Right ventricle myocardium inferior (tissue), 1 donor: ENCODE measurements around the gene STX12. TPM values are rescaled to one million over a fixed set of nuclear protein-coding genes. Genes with fewer than 3 reads are reported as not detected.

Experiments
- ATAC-seq: fragments of 200-7000 bp; cut with Tn5 transposase; one replicate; pipeline ENCODE4 v1.9.1; 2020; ENCODE audit warnings: mild to moderate bottlenecking, moderate library complexity
- DNase-seq: peaks from one replicate; pipeline ENCODE4 v3.0.0; 2021; ENCODE audit errors: missing footprints
- intact Hi-C: fragments of 100-400 bp; cut with DNase I; formaldehyde crosslinking; loops from one replicate; pipeline ENCODE4 v1.11.0; 2022
- long read RNA-seq: library from polyadenylated mRNA; unstranded; transcript quantifications from one replicate; pipeline ENCODE4 v2.0.0, GENCODE V29; 2021
- total RNA-seq: library from RNA; stranded (reverse); fragmentation: NEBNext Ultra II Directional; extraction: Animal tissue kit (Norgen Biotek cat#: 25700); gene quantifications from one replicate; pipeline ENCODE4 v1.2.1, GENCODE V29; 2021
- donor health status: DM: no; HTN: yes; CAD: no; lungs with severe emphysema.

Gene STX12
- 24.4 TPM for total RNA-seq
- long read RNA-seq, transcript STX12-201 (9 exons, 3,079 nt): major isoform, 36 of 36 reads
- long read RNA-seq, partial matches to known transcripts: 0 of 36 reads
- long read RNA-seq, other reads (novel, unspliced or antisense): 0 of 36 reads

DNA sequence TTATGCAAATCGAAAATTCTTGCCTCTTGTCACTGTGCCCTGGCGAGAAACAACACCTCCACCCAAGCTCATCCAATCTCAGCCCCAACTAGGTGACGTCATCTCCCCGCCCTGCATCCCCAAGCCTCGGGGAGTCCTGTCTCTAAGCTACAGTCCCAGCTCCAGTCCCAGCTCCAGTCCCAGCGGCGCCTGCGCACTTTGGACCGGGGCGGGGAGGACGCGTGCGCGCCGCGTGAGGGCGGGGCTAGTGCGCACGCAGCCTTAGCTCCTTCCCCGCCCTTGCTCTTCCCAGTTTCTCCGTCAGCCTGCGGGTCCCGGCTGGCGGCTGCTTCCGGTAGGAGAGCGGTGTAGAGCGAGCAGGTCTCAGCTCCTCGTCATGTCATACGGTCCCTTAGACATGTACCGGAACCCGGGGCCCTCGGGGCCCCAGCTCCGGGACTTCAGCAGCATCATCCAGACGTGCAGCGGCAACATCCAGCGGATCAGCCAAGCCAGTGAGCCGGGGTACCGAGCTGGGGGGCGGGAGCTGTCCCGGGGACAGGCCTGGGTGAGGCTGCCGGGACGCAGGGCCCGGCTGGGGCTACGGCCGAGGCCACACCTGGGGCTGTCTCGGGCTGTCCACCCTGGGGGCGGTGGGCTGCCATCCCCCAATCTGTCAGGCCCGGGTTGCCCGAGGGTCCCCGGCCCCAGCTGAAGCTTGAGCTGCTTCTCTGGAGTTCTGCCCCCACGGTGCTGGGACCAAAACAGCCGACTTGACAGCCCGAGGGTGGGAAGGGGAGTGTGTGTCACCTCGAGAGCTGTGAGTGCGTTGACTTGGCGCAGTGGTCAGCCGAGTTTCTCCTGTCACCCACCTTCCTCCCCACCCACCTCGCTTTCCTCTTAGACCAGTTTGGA, at the start of gene STX12:
STX12 (plus strand) TSS at position 288 of the 894 bp plus-strand sequence; CDS start at position 377, 89 bp downstream.
- DNase-seq (peak; percentile 99), ATAC-seq (peak; percentile 99)
- intact Hi-C loops: loop anchor here (2.0 to 10.0 kb wide), 3 partner anchors 16 to 52 kb away; partner anchors contain the start of gene FAM76A

DNA sequence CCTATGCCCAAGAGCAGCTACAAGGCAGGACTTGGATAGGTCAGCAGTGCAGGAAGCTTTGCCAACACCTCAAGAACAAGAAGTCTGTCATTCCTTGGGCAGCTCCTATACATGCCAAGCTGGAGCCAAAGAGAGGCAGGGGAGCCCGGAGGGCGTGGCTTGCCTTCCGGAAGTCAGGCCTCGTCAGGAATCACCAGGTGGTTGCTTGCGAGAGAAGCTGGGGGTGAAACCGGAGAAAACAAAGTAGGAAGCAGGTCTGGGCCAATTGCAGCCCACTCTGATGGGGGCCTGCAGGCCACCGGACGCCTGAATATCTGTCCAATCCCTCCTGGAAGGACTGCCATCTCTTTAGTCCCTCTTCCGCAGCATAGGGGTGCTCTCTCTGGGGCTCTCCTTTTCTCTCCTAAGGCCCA, 48.1 kb upstream of the STX12 start:
- ATAC-seq: no peak
- intact Hi-C loops: loop anchor here (2.0 to 5.0 kb wide), 2 partner anchors 47 to 52 kb away; partner anchors contain the start of genes IFI6 and STX12
- DNase-seq: peak; percentile 65

DNA sequence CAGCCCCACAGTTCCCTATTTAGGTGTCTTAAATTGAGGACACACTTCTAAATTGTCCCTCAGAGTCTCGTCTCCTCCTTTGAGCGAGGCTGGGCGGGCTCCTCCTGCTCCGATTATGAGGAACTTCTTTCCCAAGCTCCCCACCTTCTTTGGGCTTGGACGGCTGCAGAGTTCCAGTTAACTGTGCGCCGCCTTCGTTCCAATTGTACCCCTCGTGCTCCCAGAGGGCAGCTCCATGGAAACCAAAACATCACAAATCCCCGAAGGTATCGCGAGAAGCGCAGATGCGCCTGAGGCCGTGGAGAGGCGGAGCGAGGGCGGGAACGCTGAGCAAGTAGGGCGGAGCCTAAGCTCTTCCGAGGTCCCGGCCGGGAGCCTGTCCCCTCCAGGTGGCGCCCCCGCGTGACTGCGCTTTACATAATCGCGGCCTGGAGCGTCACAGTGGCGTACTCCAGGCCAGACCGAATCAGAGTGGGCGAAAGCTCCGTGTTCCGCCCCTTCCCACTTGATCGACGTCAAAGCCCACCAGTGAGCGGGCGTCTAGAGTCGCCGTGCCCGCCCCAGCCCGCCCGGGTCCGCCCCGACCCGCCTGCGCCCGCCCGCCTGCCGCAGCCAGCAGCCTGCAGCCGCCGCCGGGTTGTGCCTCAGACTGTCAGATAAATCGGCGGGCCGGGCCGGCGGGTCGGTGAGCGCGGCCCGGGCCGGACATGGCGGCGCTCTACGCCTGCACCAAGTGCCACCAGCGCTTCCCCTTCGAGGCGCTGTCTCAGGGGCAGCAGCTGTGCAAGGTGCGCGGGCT, 47.4 kb upstream of the STX12 start, which contains the start of gene FAM76A:
FAM76A (plus strand) TSS at position 588 of the 799 bp plus-strand sequence; CDS start at position 708, 120 bp downstream.
- intact Hi-C loops: loop anchor here (2.0 to 5.0 kb wide), 2 partner anchors 47 to 53 kb away; partner anchors contain the start of genes IFI6 and STX12
- peak; percentile 100 for DNase-seq
- ATAC-seq: peak; percentile 98

DNA sequence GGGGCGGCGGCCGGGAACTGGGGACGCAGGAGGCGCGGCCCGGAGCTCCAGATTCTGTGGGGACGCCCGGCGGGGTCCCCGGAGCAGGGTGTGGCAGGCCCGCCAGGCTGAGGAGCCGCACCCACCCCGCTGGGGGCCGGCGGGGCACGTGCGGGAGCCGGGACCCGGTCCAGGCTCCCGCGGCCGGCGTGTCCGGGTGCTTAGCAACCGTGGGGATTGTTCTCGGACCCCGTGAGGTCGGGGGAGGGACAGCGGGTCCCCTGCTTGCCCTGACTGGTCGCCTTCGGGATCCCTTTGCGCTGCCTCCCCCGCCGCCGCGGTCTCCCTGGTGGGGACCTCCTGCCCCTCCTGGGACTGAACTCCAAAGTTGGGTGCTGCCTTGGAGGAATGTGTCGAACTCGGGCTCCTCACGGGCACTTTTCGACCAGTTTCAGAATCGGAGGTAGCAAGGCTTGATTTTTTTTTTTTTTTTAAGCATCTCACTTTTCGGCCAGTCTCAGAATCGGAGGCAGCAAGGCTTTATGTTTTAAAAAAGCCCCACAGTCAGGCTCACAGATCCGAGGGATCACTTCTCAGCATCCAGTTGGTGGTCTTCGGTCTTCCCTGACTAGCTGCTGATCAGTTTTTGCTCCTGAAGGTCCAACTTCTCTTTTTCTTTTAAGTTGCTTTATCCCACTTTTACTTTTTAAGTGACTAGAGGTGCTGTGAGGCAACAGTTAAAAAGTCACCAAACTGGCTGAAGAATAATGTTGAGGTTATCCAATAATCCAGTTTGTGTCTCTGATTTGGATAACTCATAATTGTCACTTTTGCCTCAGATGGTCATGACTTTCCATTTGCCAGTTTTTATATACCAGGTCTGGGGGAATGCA, 46.6 kb upstream of the STX12 start:
- no peak for DNase-seq
- intact Hi-C loops: loop anchor here (5.0 kb wide), 1 partner anchor 46 kb away; the partner anchor contains the start of gene STX12
- peak; percentile 5 for ATAC-seq

- intact Hi-C loops: loop anchor here (5.0 kb wide), 1 partner anchor 45 kb away; the partner anchor contains the start of gene STX12
- DNase-seq (no peak), ATAC-seq (no peak)
Observed at GRCh38 chr1:27727126-27727525, 45.9 kb upstream of the STX12 start.

- intact Hi-C loops: no loop called here
- ATAC-seq (no peak), DNase-seq (no peak)
Observed at GRCh38 chr1:27736252-27736651, 36.8 kb upstream of the STX12 start.

DNA sequence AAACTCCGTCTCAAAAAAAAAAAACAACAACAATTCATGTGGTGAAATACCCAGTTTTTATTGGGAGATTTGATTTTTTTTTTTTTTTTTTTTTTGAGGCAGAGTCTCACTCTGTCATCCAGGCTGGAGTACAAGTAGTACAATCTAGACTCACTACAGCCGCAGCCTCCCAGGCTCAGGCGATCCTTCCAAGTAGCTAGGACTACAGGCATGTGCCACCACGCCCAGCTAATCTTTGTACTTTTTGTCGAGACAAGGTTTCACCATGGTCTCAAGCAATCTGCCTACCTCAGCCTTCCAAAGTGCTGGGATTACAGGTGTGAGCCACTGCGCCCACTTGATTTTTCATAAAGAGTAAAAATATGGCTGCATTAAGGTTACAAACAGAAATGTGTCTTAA, 31.9 kb upstream of the STX12 start:
- DNase-seq (no peak), ATAC-seq (no peak)
- intact Hi-C loops: no loop called here

- DNase-seq (no peak), ATAC-seq (no peak)
- intact Hi-C loops: no loop called here
Observed at GRCh38 chr1:27744556-27744955, 28.5 kb upstream of the STX12 start.

- no peak for DNase-seq
- intact Hi-C loops: no loop called here
- ATAC-seq: no peak
Observed at GRCh38 chr1:27745466-27745865, 27.6 kb upstream of the STX12 start.

GRCh38 chr1:27752360-27752759, 20.7 kb upstream of the STX12 start:
- ATAC-seq: no peak
- no peak for DNase-seq
- intact Hi-C loops: no loop called here

DNA sequence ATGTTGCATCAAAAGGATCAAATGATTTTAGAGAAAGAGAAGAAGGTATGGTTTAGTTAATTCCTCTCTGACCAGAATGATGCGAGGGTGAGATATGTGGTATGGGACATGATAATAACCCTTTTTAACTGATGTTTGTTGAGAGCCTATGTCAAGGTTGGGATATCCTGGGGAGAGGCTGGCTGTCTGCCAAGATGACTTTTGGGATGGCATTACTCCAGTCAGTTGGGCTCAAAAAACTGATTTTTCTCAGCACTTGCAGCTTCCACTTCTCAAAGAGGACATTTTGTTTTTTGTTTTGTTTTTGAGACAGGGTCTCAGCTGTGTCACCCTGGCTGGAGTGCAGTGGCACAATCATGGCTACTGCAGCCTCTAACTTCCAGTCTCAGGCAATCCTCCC, 17.7 kb upstream of the STX12 start:
- intact Hi-C loops: no loop called here
- no peak for DNase-seq

DNA sequence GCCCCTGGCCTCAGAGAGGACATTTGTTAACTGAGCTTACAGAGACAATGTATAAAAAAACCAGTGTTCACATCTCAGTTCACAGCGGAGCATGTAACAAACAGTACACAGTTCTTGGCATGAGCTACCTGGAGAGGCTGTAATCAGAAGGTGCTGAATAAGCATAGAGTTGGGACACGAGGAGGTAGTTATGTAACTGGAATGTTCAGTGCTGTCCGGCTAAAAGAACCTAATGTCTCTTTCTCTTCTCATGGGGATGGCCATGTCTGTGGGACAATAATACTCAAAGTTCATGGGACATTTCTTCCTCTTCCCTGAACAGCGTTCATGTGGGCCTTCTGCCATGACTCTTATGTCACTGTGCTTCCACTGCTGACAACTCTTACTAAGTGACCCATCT, 17.2 kb upstream of the STX12 start:
- intact Hi-C loops: no loop called here
- DNase-seq (no peak), ATAC-seq (peak; percentile 80)

More for the DNA sequence above, 17.7 kb upstream of the STX12 start:
- ATAC-seq: no peak

GRCh38 chr1:27759236-27759635, 13.8 kb upstream of the STX12 start:
- DNase-seq: no peak
- intact Hi-C loops: no loop called here
- ATAC-seq: no peak

GRCh38 chr1:27760426-27760825, 12.6 kb upstream of the STX12 start:
- ATAC-seq (no peak), DNase-seq (no peak)
- intact Hi-C loops: no loop called here

DNA sequence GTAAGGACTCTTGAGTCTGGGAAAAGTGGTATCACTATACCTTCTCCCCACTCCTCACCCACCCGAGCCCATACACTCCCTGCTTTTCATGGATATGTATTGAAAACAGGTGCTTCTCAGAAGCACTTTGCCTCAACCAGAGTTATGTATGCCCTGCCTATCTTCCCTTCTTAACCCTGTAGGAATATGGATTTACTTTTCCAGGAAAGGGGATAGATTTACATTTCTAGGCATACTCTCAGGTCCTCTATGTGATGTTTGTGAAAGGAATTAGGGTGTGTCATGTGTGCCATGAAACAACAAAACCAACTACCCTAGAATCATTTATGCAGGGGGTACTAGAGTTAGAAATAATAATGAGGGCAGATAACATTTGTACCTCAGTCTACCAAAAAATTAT, 11.0 kb upstream of the STX12 start:
- intact Hi-C loops: no loop called here
- ATAC-seq (no peak), DNase-seq (no peak)

- DNase-seq (no peak), ATAC-seq (no peak)
- intact Hi-C loops: no loop called here
Observed at GRCh38 chr1:27763358-27763757, 9.7 kb upstream of the STX12 start.

DNA sequence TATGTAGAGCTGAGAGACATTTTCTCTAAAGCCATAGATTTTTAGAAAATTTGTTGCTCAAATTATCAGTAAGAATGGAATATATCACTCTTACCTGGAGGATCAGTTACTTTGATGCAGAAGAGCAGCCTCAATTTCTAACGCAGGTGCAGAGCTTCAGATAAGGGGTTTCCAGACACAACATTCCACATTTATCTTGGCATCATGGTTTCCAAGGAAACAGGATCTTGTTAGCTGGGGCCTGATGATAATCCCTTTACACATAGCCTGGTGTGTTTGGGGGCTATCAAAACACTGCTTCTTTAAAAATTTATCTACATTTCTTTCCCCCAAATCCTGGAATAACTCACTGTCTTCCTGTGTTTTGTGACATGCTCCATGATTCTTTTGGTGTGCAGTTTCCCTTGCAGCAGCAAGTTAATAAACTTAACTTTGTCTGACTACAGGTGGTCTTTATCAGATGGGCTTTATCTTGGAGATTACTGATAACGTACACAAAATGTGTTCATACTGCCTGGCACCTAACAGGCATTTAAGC, 2.7 kb upstream of the STX12 start:
- no peak for ATAC-seq
- DNase-seq: no peak
- intact Hi-C loops: loop anchor here (5.0 to 10.0 kb wide), 2 partner anchors 43 to 54 kb away; partner anchors contain the start of gene FAM76A
